Psoas muscle (tissue), 8 donors: ENCODE results near the gene RPRD1B. TPM values are rescaled to one million over a fixed set of nuclear protein-coding genes. Genes with fewer than 3 reads are reported as not detected.

Source experiments
- ATAC-seq, 4 donors: fragments of 200-7000 bp; cut with Tn5 transposase; one replicate each; pipeline ENCODE4 v1.9.1; 2020; ENCODE audit warnings: moderate library complexity in 3 of 4, mild to moderate bottlenecking in 2 of 4
- DNase-seq, 2 donors: peaks; one replicate each; pipeline ENCODE4 v3.0.0-alpha.2; 2020
- H3K27ac ChIP-seq: fragments of 200-600 bp; one replicate; pipeline ENCODE4 v1.8.0; 2022
- H3K27me3 ChIP-seq, 3 donors: fragments of 200-600 bp in 1 of 3; one replicate each; pipeline versions ENCODE4 v1.6.1 to v1.8.0; 2013 to 2022; ENCODE audit warnings: low read length in 2 of 3, mild to moderate bottlenecking in 2 of 3, moderate library complexity in 1 of 3; ENCODE audit not compliant: insufficient read depth in 3 of 3
- H3K36me3 ChIP-seq, 2 donors: fragments of 200-600 bp in 1 of 2; one replicate each; pipeline versions ENCODE4 v1.6.1 to v1.8.0; 2013 to 2022; ENCODE audit warnings: low read depth in 1 of 2, mild to moderate bottlenecking in 1 of 2, moderate library complexity in 1 of 2; ENCODE audit not compliant: insufficient read depth in 1 of 2
- H3K4me1 ChIP-seq: fragments of 200-600 bp; one replicate; pipeline ENCODE4 v1.8.0; 2022
- H3K4me3 ChIP-seq: fragments of 200-600 bp; one replicate; pipeline ENCODE4 v1.8.0; 2022; ENCODE audit warnings: mild to moderate bottlenecking
- H3K9me3 ChIP-seq: fragments of 200-600 bp; one replicate; pipeline ENCODE4 v1.8.0; 2022
- CTCF ChIP-seq: fragments of 200-600 bp; IDR thresholded peaks from one replicate; pipeline ENCODE4 v1.8.0; 2022; ENCODE audit warnings: antibody characterized with exemption
- WGBS, 3 donors: extraction: QIAGEN DNeasy Blood & Tissue Kit; methylation state at CpG; one replicate each; pipeline versions ENCODE4 v1.1.6 to v1.1.7; 2013; 5-methylcytosine and 5-hydroxymethylcytosine counted together
- intact Hi-C, 2 donors: fragments of 100-400 bp; cut with DNase I; formaldehyde crosslinking; loops; one replicate each; pipeline versions ENCODE4 v1.11.0 to v1.14.2; 2022
- polyA plus RNA-seq, 3 donors: library from polyadenylated mRNA; stranded (reverse); fragments of 200-250 nt; gene quantifications; one replicate each; pipeline ENCODE4 v1.2.3, GENCODE V29; 2013
- total RNA-seq, 4 donors: library from RNA; stranded (reverse); fragmentation: NEBNext Ultra II Directional in 2 of 4; extraction: Animal tissue kit (Norgen Biotek cat#: 25700) in 2 of 4; gene quantifications; one replicate each; pipeline versions ENCODE4 v1.2.1 to v1.2.4, GENCODE V29; 2021 to 2023
- donor health status: healthy with polysubstance abuse.
- donor health status: DM: no; HTN: no; CAD: no; lungs with moderate emphysema.
- donor health status: Bipolar disorder and iron deficiency.
- donor health status: healthy.
- donor health status: DM: yes; HTN: yes; CAD: no.
- donor health status: DM: no; HTN: no; CAD: no.
- donor health status: DM: no; HTN: no; CAD: no.
- donor health status: DM: yes; HTN: yes; CAD: no.

The RPRD1B gene
- total and polyA plus RNA-seq, 7 donors = 14.0 to 55.7 (median 32.7) TPM

- TF ChIP-seq CTCF = no peak
- H3K36me3 ChIP-seq = peaks cover 0 to 35% of the 10 kb centered on the region in 2 donors
- ATAC-seq (no peak), DNase-seq (peak in 1 of 2 donors; percentile 34)
- WGBS, 3 donors = 91 to 100% (median 96%) methylated on average over 2 of the region's 2 CpGs
- H3K27ac ChIP-seq = no peak overlapping the region
- H3K9me3 ChIP-seq = no peaks in the 10 kb centered on the region
- H3K4me1 ChIP-seq = peaks cover 18% of the 10 kb centered on the region
- no peaks in the 10 kb centered on the region for H3K27me3 ChIP-seq
- intact Hi-C loops = no loop called here
- H3K4me3 ChIP-seq = no peak overlapping the region
Observed at GRCh38 chr20:38128691-38129090, 95.1 kb downstream of the RPRD1B start.

- no peak for TF ChIP-seq CTCF
- no peaks in the 10 kb centered on the region for H3K9me3 ChIP-seq
- no peak overlapping the region for H3K4me3 ChIP-seq
- 93 to 96% (median 94%) methylated on average over 6 of the region's 6 CpGs for WGBS, 3 donors
- ATAC-seq (no peak), DNase-seq (peak in 1 of 2 donors; percentile 27)
- H3K4me1 ChIP-seq = peaks cover 18% of the 10 kb centered on the region
- H3K36me3 ChIP-seq = peaks cover 0 to 35% of the 10 kb centered on the region in 2 donors
- no peaks in the 10 kb centered on the region for H3K27me3 ChIP-seq
- no peak overlapping the region for H3K27ac ChIP-seq
- intact Hi-C loops = no loop called here
Observed at GRCh38 chr20:38129248-38129865, 95.8 kb downstream of the RPRD1B start.

DNA sequence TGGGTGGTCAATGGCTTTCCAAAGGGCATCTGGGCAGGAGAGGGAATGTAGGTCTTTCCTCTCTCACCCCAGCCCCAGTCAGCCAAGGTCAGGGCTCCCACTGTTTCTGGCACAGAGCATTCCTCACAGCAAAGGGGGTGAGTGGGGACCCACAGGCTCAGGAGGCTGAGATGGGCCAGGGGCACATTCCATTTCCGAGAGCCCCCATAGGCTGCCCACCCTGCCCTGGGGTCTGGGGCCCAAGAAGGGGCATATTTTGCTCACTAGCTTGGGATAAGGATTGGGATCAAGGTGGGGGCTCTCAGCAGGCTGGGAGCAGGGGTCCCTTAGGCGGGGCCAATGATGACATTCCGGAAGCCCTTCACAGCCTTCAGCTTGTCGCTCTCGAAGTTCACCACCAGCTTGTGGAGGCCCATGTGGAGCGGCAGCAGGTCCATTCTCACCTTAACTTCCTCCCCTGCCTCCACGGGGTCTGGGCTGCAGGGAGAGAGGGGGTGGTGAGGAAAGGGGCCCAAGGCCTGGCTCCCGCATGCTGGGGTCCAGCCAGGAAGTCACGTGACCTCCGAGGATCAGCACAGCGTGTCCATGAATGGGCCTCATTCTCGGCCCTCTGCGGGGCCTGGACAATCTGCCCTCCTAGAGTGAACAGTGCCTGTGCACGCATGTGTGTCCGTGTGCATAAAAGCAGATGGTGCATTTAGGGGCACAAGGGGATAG lies 96.5 kb downstream of the RPRD1B start:
- peak in 1 of 2 donors; percentile 41 for DNase-seq
- intact Hi-C loops = no loop called here
- Histone ChIP-seq H3K9me3 (no peaks in the 10 kb centered on the region), H3K4me1 (peaks cover 18% of the 10 kb centered on the region), H3K36me3 (peaks cover 0 to 35% of the 10 kb centered on the region in 2 donors), H3K4me3 (no peak overlapping the region), H3K27ac (no peak overlapping the region), H3K27me3 (no peaks in the 10 kb centered on the region)
- no peak for ATAC-seq
- WGBS, 3 donors = 90 to 93% (median 92%) methylated on average over 15 of the region's 15 CpGs
- TF ChIP-seq CTCF = no peak

- no peaks in the 10 kb centered on the region for H3K27me3 ChIP-seq
- H3K36me3 ChIP-seq = peaks cover 0 to 41% of the 10 kb centered on the region in 2 donors
Observed at GRCh38 chr20:38130687-38131587, 97.4 kb downstream of the RPRD1B start.

More at GRCh38 chr20:38130687-38131587, 97.4 kb downstream of the RPRD1B start:
- intact Hi-C loops = no loop called here
- no peak for ATAC-seq
- 93 to 94% (median 93%) methylated on average over 19 of the region's 19 CpGs for WGBS, 3 donors
- Histone ChIP-seq H3K4me3 (no peak overlapping the region), H3K4me1 (peaks cover 15% of the 10 kb centered on the region), H3K27ac (no peak overlapping the region), H3K9me3 (no peaks in the 10 kb centered on the region)
- peak in 1 of 2 donors; percentile 26 for DNase-seq
- TF ChIP-seq CTCF = no peak
